Chondrocyte (in vitro differentiated cells): ENCODE data around the gene FLRT3. TPM values are rescaled to one million over a fixed set of nuclear protein-coding genes. Genes with fewer than 3 reads are reported as not detected.

Experiments used
- DNase-seq: peaks from one replicate; pipeline ENCODE4 v3.0.0; 2021; ENCODE audit warnings: mixed read lengths, low spot score
- H3K27ac Mint-ChIP-seq: one replicate; pipeline ENCODE4 v1.8.0; 2021; ENCODE audit warnings: mild to moderate bottlenecking, moderate library complexity, mixed read lengths; ENCODE audit not compliant: unreplicated experiment
- H3K27me3 Mint-ChIP-seq: 2 replicates; pipeline ENCODE4 v1.8.0; 2021; ENCODE audit warnings: low read depth, mixed read lengths
- H3K36me3 Mint-ChIP-seq: 2 replicates; pipeline ENCODE4 v1.8.0; 2021; ENCODE audit warnings: low read depth, mixed read lengths
- H3K4me1 Mint-ChIP-seq: 2 replicates; pipeline ENCODE4 v1.8.0; 2021; ENCODE audit warnings: low read depth, mild to moderate bottlenecking, mixed read lengths
- H3K4me3 Mint-ChIP-seq: one replicate; pipeline ENCODE4 v1.8.0; 2021; ENCODE audit warnings: mild to moderate bottlenecking, moderate library complexity, mixed read lengths; ENCODE audit not compliant: unreplicated experiment
- H3K9me3 Mint-ChIP-seq: 2 replicates; pipeline ENCODE4 v1.8.0; 2021; ENCODE audit warnings: low read depth, mixed read lengths
- total RNA-seq: library from RNA; stranded (reverse); gene quantifications from 3 replicates; pipeline ENCODE4 v1.2.1, GENCODE V29; 2021
- TF ChIP-seq, protein P1 (sequence below): fragments of 200-600 bp; sonication (generic); IDR thresholded peaks from 2 replicates; pipeline ENCODE4 v1.5.0; 2021; ENCODE audit warnings: antibody characterized with exemption, mild to moderate bottlenecking, moderate library complexity

The FLRT3 gene
- total RNA-seq, 1 donor from 2014 or later, result 1.7 TPM

DNA sequence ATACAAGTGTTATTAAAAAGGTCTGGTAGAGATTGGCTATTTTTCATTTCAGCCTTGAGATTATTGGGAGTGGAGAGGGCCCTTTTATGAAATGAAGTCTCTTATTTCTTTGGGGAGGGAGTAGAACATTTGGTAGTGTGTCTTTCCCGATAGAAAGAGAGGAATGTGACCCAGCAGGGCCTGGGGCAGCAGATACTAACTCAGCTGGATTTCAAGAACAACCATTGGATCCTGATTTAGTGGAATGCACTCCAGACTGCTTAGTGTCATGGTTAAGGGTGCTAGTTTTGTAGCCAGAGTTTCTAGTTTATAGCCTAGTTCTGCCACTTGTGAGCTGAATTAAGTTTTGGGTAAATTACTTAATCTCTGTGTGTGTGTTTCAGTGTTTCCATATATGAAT is 18.4 kb upstream of the FLRT3 start:
- no peak overlapping the region for H3K4me3 Mint-ChIP-seq
- TF ChIP-seq, protein P1, sequence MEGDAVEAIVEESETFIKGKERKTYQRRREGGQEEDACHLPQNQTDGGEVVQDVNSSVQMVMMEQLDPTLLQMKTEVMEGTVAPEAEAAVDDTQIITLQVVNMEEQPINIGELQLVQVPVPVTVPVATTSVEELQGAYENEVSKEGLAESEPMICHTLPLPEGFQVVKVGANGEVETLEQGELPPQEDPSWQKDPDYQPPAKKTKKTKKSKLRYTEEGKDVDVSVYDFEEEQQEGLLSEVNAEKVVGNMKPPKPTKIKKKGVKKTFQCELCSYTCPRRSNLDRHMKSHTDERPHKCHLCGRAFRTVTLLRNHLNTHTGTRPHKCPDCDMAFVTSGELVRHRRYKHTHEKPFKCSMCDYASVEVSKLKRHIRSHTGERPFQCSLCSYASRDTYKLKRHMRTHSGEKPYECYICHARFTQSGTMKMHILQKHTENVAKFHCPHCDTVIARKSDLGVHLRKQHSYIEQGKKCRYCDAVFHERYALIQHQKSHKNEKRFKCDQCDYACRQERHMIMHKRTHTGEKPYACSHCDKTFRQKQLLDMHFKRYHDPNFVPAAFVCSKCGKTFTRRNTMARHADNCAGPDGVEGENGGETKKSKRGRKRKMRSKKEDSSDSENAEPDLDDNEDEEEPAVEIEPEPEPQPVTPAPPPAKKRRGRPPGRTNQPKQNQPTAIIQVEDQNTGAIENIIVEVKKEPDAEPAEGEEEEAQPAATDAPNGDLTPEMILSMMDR, result no peak
- H3K4me1 Mint-ChIP-seq, result no peaks in the 10 kb centered on the region
- H3K36me3 Mint-ChIP-seq, result no peaks in the 10 kb centered on the region
- no peak for DNase-seq
- no peak overlapping the region for H3K27ac Mint-ChIP-seq
- H3K9me3 Mint-ChIP-seq, result peaks cover 3% of the 10 kb centered on the region
- H3K27me3 Mint-ChIP-seq, result peaks cover 6% of the 10 kb centered on the region

DNA sequence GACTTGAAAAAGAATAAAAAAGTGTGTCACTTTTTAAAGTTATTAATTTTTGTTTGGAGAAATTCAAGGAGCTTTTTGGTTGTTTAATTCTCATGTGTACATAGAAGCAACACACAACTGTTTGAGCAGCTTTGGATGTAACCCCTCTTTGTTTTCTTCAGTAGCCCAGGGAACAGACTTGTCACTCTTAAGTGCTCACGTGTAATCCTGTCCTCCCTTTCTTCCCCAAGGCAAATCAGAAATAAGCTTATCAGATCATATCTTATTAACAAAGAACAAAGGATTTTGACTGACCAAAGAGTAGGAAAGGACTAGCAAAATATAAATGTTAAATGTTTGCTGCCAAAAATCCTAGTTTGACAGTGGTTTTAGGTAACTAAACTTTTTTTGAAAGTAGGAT is 7.3 kb upstream of the FLRT3 start:
- no peak for DNase-seq
- Mint-ChIP-seq H3K9me3 (no peaks in the 10 kb centered on the region), H3K27ac (no peak overlapping the region), H3K27me3 (no peaks in the 10 kb centered on the region), H3K4me3 (no peak overlapping the region), H3K36me3 (no peaks in the 10 kb centered on the region), H3K4me1 (no peaks in the 10 kb centered on the region)
- TF ChIP-seq, protein P1, result no peak

DNA sequence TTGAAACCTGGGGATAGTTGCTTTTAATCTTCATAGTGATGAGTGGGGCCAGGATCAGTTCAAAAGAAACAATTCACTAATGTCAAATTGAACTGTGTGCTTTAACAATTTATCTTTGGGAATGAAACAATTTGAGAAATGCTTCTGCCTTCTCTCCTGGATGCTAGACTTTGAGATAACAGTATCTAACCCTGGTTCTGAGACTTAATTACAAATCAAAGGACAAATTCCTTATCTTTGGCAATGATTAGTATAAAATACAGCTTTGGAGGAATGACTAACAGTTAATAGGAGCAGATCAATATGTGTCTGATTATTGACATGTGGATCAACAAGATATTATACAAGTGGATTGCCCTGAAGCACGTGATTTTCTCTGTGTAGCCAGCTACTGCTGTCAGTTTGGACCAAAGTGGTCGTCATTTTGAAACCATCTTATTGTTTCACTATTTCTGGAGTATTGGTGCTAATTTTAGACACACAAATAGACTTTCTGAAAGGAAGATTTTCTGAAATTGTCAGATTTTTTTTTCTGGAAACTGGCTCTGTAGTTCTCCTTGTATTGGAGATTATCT is 6.2 kb upstream of the FLRT3 start:
- Mint-ChIP-seq H3K27ac (no peak overlapping the region), H3K27me3 (no peaks in the 10 kb centered on the region), H3K9me3 (no peaks in the 10 kb centered on the region), H3K4me3 (no peak overlapping the region), H3K36me3 (no peaks in the 10 kb centered on the region), H3K4me1 (no peaks in the 10 kb centered on the region)
- TF ChIP-seq, protein P1, result no peak
- no peak for DNase-seq

DNA sequence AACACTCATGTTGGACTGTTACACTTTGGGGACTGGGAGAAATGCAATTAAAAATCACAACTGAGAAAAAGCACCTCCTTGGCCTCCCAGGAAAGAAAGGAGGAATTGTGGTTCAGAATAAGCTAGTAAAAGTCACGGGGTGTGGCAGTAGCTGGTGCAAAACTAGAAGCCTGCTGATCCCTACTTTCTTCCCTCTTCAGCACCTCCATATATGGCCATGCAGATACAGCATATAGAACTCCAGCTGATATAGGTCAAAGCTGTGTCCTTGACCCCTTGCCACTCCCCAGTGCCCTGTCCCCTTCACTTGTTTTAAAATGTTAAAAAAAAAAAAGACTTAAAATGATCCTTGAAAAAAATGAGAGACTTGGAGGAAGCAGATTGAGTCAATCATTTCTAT is 5.5 kb upstream of the FLRT3 start:
- DNase-seq, result no peak
- Mint-ChIP-seq H3K4me1 (no peaks in the 10 kb centered on the region), H3K27me3 (no peaks in the 10 kb centered on the region), H3K36me3 (no peaks in the 10 kb centered on the region), H3K4me3 (no peak overlapping the region), H3K27ac (no peak overlapping the region), H3K9me3 (no peaks in the 10 kb centered on the region)
- TF ChIP-seq, protein P1, result no peak

DNA sequence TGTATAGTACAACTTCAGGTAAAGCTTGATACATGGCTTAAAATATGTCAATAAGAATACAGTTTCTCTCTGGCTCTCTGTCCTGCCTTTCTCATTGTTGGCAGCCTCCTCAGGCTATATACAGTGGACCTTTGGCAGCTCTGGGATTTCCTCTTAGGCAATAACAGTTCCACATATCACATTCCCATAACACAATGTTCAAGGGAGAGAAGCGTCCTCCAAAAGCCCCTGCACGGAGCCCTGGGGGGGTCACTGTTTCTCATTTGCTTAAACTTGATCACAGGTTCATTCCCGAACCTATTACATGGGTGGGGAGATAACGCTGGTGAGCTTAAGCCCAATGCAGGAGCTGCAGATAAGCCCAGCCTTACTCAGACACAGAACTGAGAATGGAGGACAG is 4.4 kb upstream of the FLRT3 start:
- H3K27me3 Mint-ChIP-seq, result no peaks in the 10 kb centered on the region
- no peak overlapping the region for H3K4me3 Mint-ChIP-seq
- H3K36me3 Mint-ChIP-seq, result no peaks in the 10 kb centered on the region
- H3K9me3 Mint-ChIP-seq, result no peaks in the 10 kb centered on the region
- TF ChIP-seq, protein P1, result no peak
- no peak for DNase-seq
- no peak overlapping the region for H3K27ac Mint-ChIP-seq
- H3K4me1 Mint-ChIP-seq, result peaks cover 10% of the 10 kb centered on the region
